DND-41 (cell line): Measurements from ENCODE around the gene AK8.
"Not testable (repeated sequence)": the region's sequence is repeated elsewhere in the genome, so short reads cannot be mapped to it uniquely, and the experiment has no call there.

Source experiments
- EZH2 ChIP-seq: IDR thresholded peaks from 3 replicates; pipeline ENCODE4 v1.6.1; 2012; ENCODE audit warnings: borderline replicate concordance, low read depth, mild to moderate bottlenecking, moderate library complexity, low read length, inconsistent platforms; ENCODE audit not compliant: severe bottlenecking
- TF ChIP-seq, protein P1 (sequence below): IDR thresholded peaks from 2 replicates; pipeline ENCODE4 v1.5.1; 2012; ENCODE audit warnings: borderline replicate concordance, low read length, moderate library complexity, mild to moderate bottlenecking; ENCODE audit not compliant: poor library complexity, severe bottlenecking; ENCODE audit errors: extremely low read depth

DNA sequence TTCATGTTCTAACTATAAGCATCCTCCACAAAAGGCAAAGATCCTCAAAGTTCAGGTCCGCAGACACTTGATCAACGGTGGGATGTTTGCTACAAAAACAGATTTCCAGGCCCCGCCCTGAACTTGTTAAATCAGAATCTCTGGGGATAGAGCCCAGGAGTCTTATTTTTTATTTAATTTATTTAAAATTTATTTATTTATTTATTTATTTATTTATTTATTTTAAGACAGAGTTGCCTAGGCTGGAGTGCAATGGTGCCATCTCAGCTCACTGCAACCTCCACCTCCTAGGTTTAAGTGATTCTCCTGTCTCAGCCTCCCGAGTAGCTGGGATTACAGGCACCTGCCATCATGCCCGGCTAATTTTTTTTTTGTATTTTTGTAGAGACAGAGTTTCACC, 166.9 kb downstream of the AK8 start:
- TF ChIP-seq, protein P1, sequence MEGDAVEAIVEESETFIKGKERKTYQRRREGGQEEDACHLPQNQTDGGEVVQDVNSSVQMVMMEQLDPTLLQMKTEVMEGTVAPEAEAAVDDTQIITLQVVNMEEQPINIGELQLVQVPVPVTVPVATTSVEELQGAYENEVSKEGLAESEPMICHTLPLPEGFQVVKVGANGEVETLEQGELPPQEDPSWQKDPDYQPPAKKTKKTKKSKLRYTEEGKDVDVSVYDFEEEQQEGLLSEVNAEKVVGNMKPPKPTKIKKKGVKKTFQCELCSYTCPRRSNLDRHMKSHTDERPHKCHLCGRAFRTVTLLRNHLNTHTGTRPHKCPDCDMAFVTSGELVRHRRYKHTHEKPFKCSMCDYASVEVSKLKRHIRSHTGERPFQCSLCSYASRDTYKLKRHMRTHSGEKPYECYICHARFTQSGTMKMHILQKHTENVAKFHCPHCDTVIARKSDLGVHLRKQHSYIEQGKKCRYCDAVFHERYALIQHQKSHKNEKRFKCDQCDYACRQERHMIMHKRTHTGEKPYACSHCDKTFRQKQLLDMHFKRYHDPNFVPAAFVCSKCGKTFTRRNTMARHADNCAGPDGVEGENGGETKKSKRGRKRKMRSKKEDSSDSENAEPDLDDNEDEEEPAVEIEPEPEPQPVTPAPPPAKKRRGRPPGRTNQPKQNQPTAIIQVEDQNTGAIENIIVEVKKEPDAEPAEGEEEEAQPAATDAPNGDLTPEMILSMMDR, result not testable (repeated sequence)
- TF ChIP-seq EZH2, result not testable (repeated sequence)
